ENCODE results near the gene MRPL54. TPM values are rescaled to one million over a fixed set of nuclear protein-coding genes. Genes with fewer than 3 reads are reported as not detected.
"Not testable (repeated sequence)": the region's sequence is repeated elsewhere in the genome, so short reads cannot be mapped to it uniquely, and the experiment has no call there.

The MRPL54 gene
- polyA plus RNA-seq, 1 donor from 2014 or later: 138 TPM

GRCh38 chr19:3813473-3814392 is 51.3 kb downstream of the MRPL54 start:
- Mint-ChIP-seq H3K27ac (peak overlapping the region; percentile 39 to 81 (median 71)), H3K36me3 (no peaks in the 10 kb centered on the region), H3K4me3 (peak overlapping the region in 3 of 4 donors; percentile 17 to 63 (median 60)), H3K27me3 (peaks cover 2% of the 10 kb centered on the region), H3K9me3 (no peaks in the 10 kb centered on the region), H3K4me1 (peaks cover 6 to 38% (median 20%) of the 10 kb centered on the region in 3 donors)

- Mint-ChIP-seq H3K9me3 (no peaks in the 10 kb centered on the region), H3K4me3 (peak overlapping the region in 1 of 4 donors; percentile 70), H3K27me3 (peaks cover 2% of the 10 kb centered on the region), H3K36me3 (no peaks in the 10 kb centered on the region), H3K4me1 (peaks cover 6 to 35% (median 20%) of the 10 kb centered on the region in 3 donors), H3K27ac (peak overlapping the region in 2 of 3 donors; percentile 71 to 81)
Measured at GRCh38 chr19:3814648-3815047, 52.2 kb downstream of the MRPL54 start.

GRCh38 chr19:3816148-3816547 is 53.7 kb downstream of the MRPL54 start:
- not testable (repeated sequence) for H3K27me3 Mint-ChIP-seq, H3K36me3 Mint-ChIP-seq, H3K9me3 Mint-ChIP-seq, H3K27ac Mint-ChIP-seq, H3K4me3 Mint-ChIP-seq
- peaks cover 6 to 26% (median 15%) of the 10 kb centered on the region in 3 donors for H3K4me1 Mint-ChIP-seq

- no peak overlapping the region for H3K27ac Mint-ChIP-seq
- no peak overlapping the region for H3K4me3 Mint-ChIP-seq
- no peaks in the 10 kb centered on the region for H3K9me3 Mint-ChIP-seq
- H3K36me3 Mint-ChIP-seq: no peaks in the 10 kb centered on the region
- peaks cover 6 to 25% (median 15%) of the 10 kb centered on the region in 3 donors for H3K4me1 Mint-ChIP-seq
- peaks cover 2% of the 10 kb centered on the region for H3K27me3 Mint-ChIP-seq
Measured at GRCh38 chr19:3816566-3817218, 54.2 kb downstream of the MRPL54 start.

Other genes with a start within 250 kb of the MRPL54 start
- not detected for gene TEKTIP1, start 223.5 kb upstream of the MRPL54 start, polyA plus RNA-seq
- 51.9 TPM for gene MFSD12, start 205.1 kb upstream of the MRPL54 start, polyA plus RNA-seq
- 49.3 TPM for gene HMG20B, start 189.7 kb upstream of the MRPL54 start, polyA plus RNA-seq
- gene GIPC3, start 177.2 kb upstream of the MRPL54 start, polyA plus RNA-seq: not detected
- gene TBXA2R, start 155.8 kb upstream of the MRPL54 start, polyA plus RNA-seq: 3.3 TPM
- gene CACTIN, start 135.9 kb upstream of the MRPL54 start, polyA plus RNA-seq: 20.6 TPM
- 11.5 TPM for gene PIP5K1C, start 62.2 kb upstream of the MRPL54 start, polyA plus RNA-seq
- 4.9 TPM for gene TJP3, start 54.3 kb upstream of the MRPL54 start, polyA plus RNA-seq
- 36.9 TPM for gene APBA3, start 990 bp upstream of the MRPL54 start, polyA plus RNA-seq
- gene RAX2, start 9.5 kb downstream of the MRPL54 start, polyA plus RNA-seq: not detected
- gene MATK, start 23.7 kb downstream of the MRPL54 start, polyA plus RNA-seq: 5.9 TPM
- 0.38 TPM for gene ZFR2, start 106.4 kb downstream of the MRPL54 start, polyA plus RNA-seq
- gene ATCAY, start 118.0 kb downstream of the MRPL54 start, polyA plus RNA-seq: not detected
- not detected for gene NMRK2, start 170.4 kb downstream of the MRPL54 start, polyA plus RNA-seq
- gene DAPK3, start 208.4 kb downstream of the MRPL54 start, polyA plus RNA-seq: 34.7 TPM
- 1,056 TPM for gene EEF2, start 222.8 kb downstream of the MRPL54 start, polyA plus RNA-seq
- gene PIAS4, start 245.1 kb downstream of the MRPL54 start, polyA plus RNA-seq: 8.9 TPM